Cardiac muscle cell (in vitro differentiated cells and primary cell): ENCODE data around the gene SLCO1A2. TPM values are rescaled to one million over a fixed set of nuclear protein-coding genes. Genes with fewer than 3 reads are reported as not detected.

Source experiments
- DNase-seq, 2 donors: peaks; one replicate each; pipeline versions ENCODE4 v3.0.0 to v3.0.0-alpha.2; 2010 to 2017; ENCODE audit warnings: low read depth in 1 of 2, low spot score in 1 of 2
- H3K27ac ChIP-seq: fragments of 200-600 bp; sonication (generic); 2 replicates; pipeline ENCODE4 v1.5.1; 2016
- H3K27me3 ChIP-seq: fragments of 200-600 bp; sonication (generic); 2 replicates; pipeline ENCODE4 v1.6.0; 2016; ENCODE audit warnings: control low read depth
- H3K36me3 ChIP-seq: fragments of 200-600 bp; sonication (generic); 2 replicates; pipeline ENCODE4 v1.5.1; 2016; ENCODE audit warnings: control low read depth
- H3K4me1 ChIP-seq: fragments of 200-600 bp; sonication (generic); 2 replicates; pipeline ENCODE4 v1.8.1; 2017; ENCODE audit warnings: low read depth, mild to moderate bottlenecking, mixed run types
- H3K4me3 ChIP-seq: fragments of 200-600 bp; sonication (generic); 2 replicates; pipeline ENCODE4 v1.5.1; 2016; ENCODE audit warnings: mild to moderate bottlenecking
- H3K9me3 ChIP-seq: fragments of 200-600 bp; sonication (generic); 2 replicates; pipeline ENCODE4 v1.5.1; 2017; ENCODE audit warnings: low read depth, mild to moderate bottlenecking, control low read depth
- polyA plus RNA-seq: library from polyadenylated mRNA; unstranded; fragments of >200 nt; fragmentation: Nextera tagmentation; extraction: Ambion mirVana; gene quantifications from 2 replicates; pipeline ENCODE4 v1.2.1, GENCODE V29; 2016
- total RNA-seq: library from RNA; depleted of rRNA; stranded (reverse); fragments of >200 nt; gene quantifications from 2 replicates; pipeline ENCODE4 v1.2.3, GENCODE V29; 2016
- TF ChIP-seq, protein P1 (sequence below): IDR thresholded peaks from 2 replicates; pipeline ENCODE4 v1.5.1; 2012; ENCODE audit warnings: low read depth, mild to moderate bottlenecking, low read length

The SLCO1A2 gene
- total and polyA plus RNA-seq, 2 experiments from 2014 or later = 1.8 to 1.9 TPM

DNA sequence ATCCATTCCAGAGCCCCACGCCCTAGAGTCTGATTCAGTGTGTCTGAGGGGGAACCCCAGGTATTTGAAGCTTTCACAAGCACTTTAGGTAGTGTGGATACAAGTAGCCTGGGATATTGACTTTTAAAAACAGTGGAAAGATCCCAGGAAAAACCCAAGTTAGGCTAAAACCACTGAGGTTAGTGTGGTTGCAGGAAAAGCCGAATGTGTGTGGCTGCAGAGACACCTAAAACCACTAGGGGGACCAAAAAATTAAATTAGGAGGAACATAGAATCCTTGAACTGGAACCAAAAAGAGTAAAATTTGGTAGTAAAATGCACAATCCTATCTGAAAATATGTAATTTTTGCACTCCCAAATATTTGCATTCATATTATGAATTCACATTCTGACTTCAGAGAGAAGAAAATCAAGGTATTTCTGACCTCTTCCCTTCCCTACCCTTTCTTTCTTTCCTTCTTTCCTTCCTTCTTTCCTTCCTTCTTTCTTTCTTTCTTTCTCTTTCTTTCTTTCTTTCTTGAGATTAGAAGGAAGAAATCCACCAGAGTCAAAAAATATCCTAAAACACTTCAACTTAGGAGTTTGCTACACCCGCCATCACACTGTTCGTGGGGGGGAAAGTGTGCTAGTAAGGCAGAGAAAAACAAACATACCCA lies 37.8 kb downstream of the SLCO1A2 start:
- Histone ChIP-seq H3K9me3 (no peaks in the 10 kb centered on the region), H3K27me3 (no peaks in the 10 kb centered on the region), H3K4me3 (no peak overlapping the region), H3K27ac (no peak overlapping the region), H3K36me3 (no peaks in the 10 kb centered on the region), H3K4me1 (no peaks in the 10 kb centered on the region)
- peak; percentile 18 to 25 for DNase-seq
- TF ChIP-seq, protein P1, sequence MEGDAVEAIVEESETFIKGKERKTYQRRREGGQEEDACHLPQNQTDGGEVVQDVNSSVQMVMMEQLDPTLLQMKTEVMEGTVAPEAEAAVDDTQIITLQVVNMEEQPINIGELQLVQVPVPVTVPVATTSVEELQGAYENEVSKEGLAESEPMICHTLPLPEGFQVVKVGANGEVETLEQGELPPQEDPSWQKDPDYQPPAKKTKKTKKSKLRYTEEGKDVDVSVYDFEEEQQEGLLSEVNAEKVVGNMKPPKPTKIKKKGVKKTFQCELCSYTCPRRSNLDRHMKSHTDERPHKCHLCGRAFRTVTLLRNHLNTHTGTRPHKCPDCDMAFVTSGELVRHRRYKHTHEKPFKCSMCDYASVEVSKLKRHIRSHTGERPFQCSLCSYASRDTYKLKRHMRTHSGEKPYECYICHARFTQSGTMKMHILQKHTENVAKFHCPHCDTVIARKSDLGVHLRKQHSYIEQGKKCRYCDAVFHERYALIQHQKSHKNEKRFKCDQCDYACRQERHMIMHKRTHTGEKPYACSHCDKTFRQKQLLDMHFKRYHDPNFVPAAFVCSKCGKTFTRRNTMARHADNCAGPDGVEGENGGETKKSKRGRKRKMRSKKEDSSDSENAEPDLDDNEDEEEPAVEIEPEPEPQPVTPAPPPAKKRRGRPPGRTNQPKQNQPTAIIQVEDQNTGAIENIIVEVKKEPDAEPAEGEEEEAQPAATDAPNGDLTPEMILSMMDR = peak; percentile 73

DNA sequence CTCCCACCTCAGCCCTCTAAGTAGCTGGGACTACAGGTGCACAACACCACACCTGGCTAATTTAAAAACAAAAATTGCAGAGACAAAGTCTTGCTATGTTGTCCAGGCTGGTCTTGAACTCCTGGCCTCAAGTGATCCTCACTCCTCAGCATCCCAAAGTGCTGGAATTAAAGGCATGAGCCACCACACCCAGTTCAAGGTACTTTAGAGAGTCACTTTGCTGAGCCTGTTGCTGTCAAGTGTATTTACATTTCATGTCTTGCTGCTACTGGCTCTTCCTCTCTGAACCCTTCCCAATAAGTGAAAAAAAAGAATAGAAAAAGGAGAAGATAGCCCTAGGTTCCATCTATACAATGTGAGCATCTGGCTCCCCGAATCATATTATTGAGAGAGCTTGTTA lies 38.4 kb downstream of the SLCO1A2 start:
- Histone ChIP-seq H3K4me3 (no peak overlapping the region), H3K36me3 (no peaks in the 10 kb centered on the region), H3K27ac (no peak overlapping the region), H3K9me3 (no peaks in the 10 kb centered on the region), H3K4me1 (no peaks in the 10 kb centered on the region), H3K27me3 (no peaks in the 10 kb centered on the region)
- DNase-seq = no peak
- TF ChIP-seq, protein P1 = no peak

DNA sequence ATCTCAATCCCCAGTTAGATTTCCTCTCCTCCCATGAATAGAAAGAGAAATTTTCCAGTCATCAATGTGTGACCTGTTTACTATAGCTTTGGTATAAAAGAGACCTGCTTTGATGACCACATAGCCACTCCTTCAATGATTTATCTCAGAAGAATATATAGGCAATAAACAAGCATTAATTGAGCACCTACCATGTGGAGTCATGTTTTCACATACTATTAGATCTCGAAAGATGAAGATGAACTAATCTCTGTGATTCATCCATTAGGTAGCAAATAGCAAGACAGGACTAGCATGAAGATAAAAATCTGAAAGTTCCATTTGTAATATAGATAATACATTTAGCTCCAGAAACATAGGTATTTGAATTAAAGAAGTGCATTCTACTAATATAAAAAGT lies 40.5 kb downstream of the SLCO1A2 start:
- Histone ChIP-seq H3K36me3 (no peaks in the 10 kb centered on the region), H3K4me1 (no peaks in the 10 kb centered on the region), H3K9me3 (no peaks in the 10 kb centered on the region), H3K27ac (no peak overlapping the region), H3K4me3 (no peak overlapping the region), H3K27me3 (no peaks in the 10 kb centered on the region)
- DNase-seq = no peak
- TF ChIP-seq, protein P1 = no peak

DNA sequence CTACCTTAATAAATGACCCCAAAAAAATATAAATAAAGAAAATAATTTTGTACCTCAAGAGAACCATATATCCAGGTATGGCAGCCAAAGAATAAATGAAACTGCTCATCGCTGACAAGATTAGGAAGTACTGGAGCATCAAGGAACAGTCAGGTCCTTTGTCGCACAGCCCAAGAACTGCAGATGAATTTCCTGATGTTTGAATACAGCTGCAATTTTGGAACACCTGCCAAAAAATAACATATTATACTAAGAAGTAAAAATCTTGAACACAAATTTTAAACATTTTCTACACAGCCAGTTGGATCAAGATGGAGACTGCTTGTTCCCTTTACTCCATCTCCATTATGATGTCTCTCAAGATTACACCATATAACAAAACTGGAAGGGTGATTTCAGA lies 42.6 kb downstream of the SLCO1A2 start:
- no peak for DNase-seq
- Histone ChIP-seq H3K36me3 (no peaks in the 10 kb centered on the region), H3K27ac (no peak overlapping the region), H3K27me3 (no peaks in the 10 kb centered on the region), H3K9me3 (no peaks in the 10 kb centered on the region), H3K4me3 (no peak overlapping the region), H3K4me1 (no peaks in the 10 kb centered on the region)
- TF ChIP-seq, protein P1 = no peak

DNA sequence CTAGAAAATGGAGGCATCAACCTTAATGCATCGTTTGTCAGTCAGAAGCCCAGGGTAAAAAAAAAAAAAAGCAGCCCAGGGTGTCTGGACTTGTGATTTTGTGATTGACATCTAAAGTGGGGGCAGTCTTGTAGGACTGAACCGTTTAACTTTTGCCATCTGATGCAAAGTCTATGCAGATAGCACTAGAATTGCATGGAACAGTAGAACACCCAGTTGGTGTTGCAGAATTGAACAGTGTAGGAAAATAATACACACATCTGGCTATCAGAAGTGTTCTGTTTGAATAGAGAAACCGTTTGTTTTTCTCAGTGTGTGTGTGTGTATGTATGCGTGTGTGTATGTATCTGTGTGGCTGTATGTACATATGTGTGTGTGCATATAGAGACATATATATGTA lies 45.0 kb downstream of the SLCO1A2 start:
- H3K36me3 ChIP-seq = no peaks in the 10 kb centered on the region
- no peak overlapping the region for H3K27ac ChIP-seq
- no peak overlapping the region for H3K4me3 ChIP-seq
- DNase-seq = no peak
- H3K27me3 ChIP-seq = no peaks in the 10 kb centered on the region
- TF ChIP-seq, protein P1 = no peak
- H3K4me1 ChIP-seq = no peaks in the 10 kb centered on the region
- no peaks in the 10 kb centered on the region for H3K9me3 ChIP-seq

DNA sequence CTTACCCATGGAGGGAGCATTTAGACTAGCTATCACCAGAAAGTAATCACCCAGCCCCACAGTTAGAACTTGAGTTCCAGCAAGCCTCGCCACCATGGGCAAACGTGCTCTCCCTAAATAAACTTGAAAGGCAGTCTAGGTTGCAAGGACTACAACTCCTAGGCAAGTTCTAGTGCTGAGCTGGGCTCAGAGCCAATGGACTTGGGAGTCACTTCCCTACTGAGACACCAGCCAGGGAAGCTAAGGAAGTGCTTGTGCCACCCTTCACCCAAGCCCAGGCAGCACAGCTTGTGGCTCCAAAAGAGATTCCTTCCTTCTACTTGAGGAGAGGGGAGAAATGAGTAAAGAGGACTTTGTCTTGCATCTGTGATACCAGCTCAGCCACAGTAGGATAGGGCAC lies 57.9 kb downstream of the SLCO1A2 start:
- Histone ChIP-seq H3K4me3 (no peak overlapping the region), H3K27me3 (no peaks in the 10 kb centered on the region), H3K36me3 (no peaks in the 10 kb centered on the region), H3K4me1 (no peaks in the 10 kb centered on the region), H3K27ac (no peak overlapping the region), H3K9me3 (no peaks in the 10 kb centered on the region)
- TF ChIP-seq, protein P1 = no peak
- no peak for DNase-seq
